PC-3 (cell line): Measurements from ENCODE around the gene SLAMF7. TPM values are rescaled to one million over a fixed set of nuclear protein-coding genes. Genes with fewer than 3 reads are reported as not detected.
"Not testable (repeated sequence)": the region's sequence is repeated elsewhere in the genome, so short reads cannot be mapped to it uniquely, and the experiment has no call there.

Experiments used
- ATAC-seq: fragments of 200-7000 bp; cut with Tn5 transposase; 2 replicates; pipeline ENCODE4 v1.9.1; 2020; ENCODE audit warnings: mild to moderate bottlenecking, moderate library complexity
- BruUV-seq: library from RNA; stranded (reverse); fragments of 400-500 nt; replicated peaks from 2 replicates; lab custom pipeline; 2021; lab: Mats Ljungman, UMichigan
- CTCF ChIA-PET: fragments of 300-600 bp; sonication (Branson Sonifier 250); formaldehyde crosslinking; loops from one replicate; lab custom pipeline; 2022; ENCODE audit warnings: antibody characterized with exemption; lab: Charles Lee
- POLR2A ChIA-PET: fragments of 300-600 bp; sonication (Branson Sonifier 250); formaldehyde crosslinking; loops from one replicate; lab custom pipeline; 2022; ENCODE audit warnings: antibody characterized with exemption; ENCODE audit not compliant: unreplicated experiment; lab: Charles Lee
- DNase-seq: peaks from one replicate; pipeline ENCODE4 v3.0.0-alpha.2; 2015
- H2AFZ ChIP-seq: fragments of 300-600 bp; sonication (generic); 2 replicates; pipeline ENCODE4 v1.6.0; 2016; ENCODE audit warnings: antibody characterized with exemption, low read length
- H3F3A ChIP-seq: fragments of 300-600 bp; sonication (generic); one replicate; pipeline ENCODE4 v1.6.0; 2017; ENCODE audit warnings: antibody characterized with exemption, low read length, control low read depth, mild to moderate bottlenecking; ENCODE audit not compliant: unreplicated experiment
- H3K27ac ChIP-seq: fragments of 300-600 bp; sonication (generic); 2 replicates; pipeline ENCODE4 v1.5.1; 2016; ENCODE audit warnings: mild to moderate bottlenecking, low read length
- H3K27me3 ChIP-seq: fragments of 300-600 bp; sonication (generic); 2 replicates; pipeline ENCODE4 v1.6.1; 2016; ENCODE audit warnings: low read length, mixed read lengths
- H3K36me3 ChIP-seq: fragments of 300-600 bp; sonication (generic); 2 replicates; pipeline ENCODE4 v1.6.1; 2016; ENCODE audit warnings: low read depth, mixed run types, low read length, mixed read lengths
- H3K4me1 ChIP-seq: fragments of 300-600 bp; sonication (generic); 2 replicates; pipeline ENCODE4 v1.5.1; 2016; ENCODE audit warnings: low read length; ENCODE audit not compliant: insufficient read depth
- H3K4me2 ChIP-seq: fragments of 300-600 bp; sonication (generic); 2 replicates; pipeline ENCODE4 v1.6.0; 2016; ENCODE audit warnings: low read length
- H3K4me3 ChIP-seq: fragments of 300-600 bp; sonication (generic); 2 replicates; pipeline ENCODE4 v1.5.1; 2016; ENCODE audit warnings: mild to moderate bottlenecking, low read length, mixed read lengths
- H3K79me2 ChIP-seq: fragments of 300-600 bp; sonication (generic); 2 replicates; pipeline ENCODE4 v1.6.1; 2017; ENCODE audit warnings: low read length, mixed read lengths
- H3K9ac ChIP-seq: fragments of 300-600 bp; sonication (generic); 2 replicates; pipeline ENCODE4 v1.6.0; 2016; ENCODE audit warnings: mild to moderate bottlenecking, low read length
- H3K9me2 ChIP-seq: fragments of 300-600 bp; sonication (generic); replicated peaks from 2 replicates; pipeline ENCODE4 v1.6.1; 2016; ENCODE audit warnings: mixed run types, low read length, mixed read lengths
- H3K9me3 ChIP-seq: fragments of 300-600 bp; sonication (generic); 2 replicates; pipeline ENCODE4 v1.6.1; 2016; ENCODE audit warnings: low read length, mixed read lengths
- H4K20me1 ChIP-seq: fragments of 300-600 bp; sonication (generic); 2 replicates; pipeline ENCODE4 v1.6.1; 2016; ENCODE audit warnings: low read length, mixed read lengths
- CTCF ChIP-seq: fragments of 300-600 bp; sonication (generic); conservative IDR thresholded peaks from 2 replicates; pipeline ENCODE4 v1.5.1; 2017; ENCODE audit warnings: antibody characterized with exemption, low read depth, mild to moderate bottlenecking, low read length
- EZH2 ChIP-seq: fragments of 300-600 bp; sonication (generic); IDR thresholded peaks from one replicate; pipeline ENCODE4 v1.6.1; 2017; ENCODE audit warnings: antibody characterized with exemption, mild to moderate bottlenecking, low read length; ENCODE audit not compliant: unreplicated experiment
- EZH2phosphoT487 ChIP-seq: fragments of 300-600 bp; sonication (generic); IDR thresholded peaks from 2 replicates; pipeline ENCODE4 v1.6.1; 2018; ENCODE audit warnings: mild to moderate bottlenecking, antibody characterized with exemption, low read length, borderline replicate concordance
- intact Hi-C: fragments of 100-400 bp; cut with micrococcal nuclease; formaldehyde crosslinking; loops from 2 replicates; pipeline ENCODE4 v1.9.0; 2023
- total RNA-seq: library from RNA; depleted of rRNA; stranded (reverse); fragments of >200 nt; gene quantifications from 2 replicates; pipeline ENCODE4 v1.2.3, GENCODE V29; 2014

Gene SLAMF7
- total RNA-seq, 1 experiment from 2014 or later, result 0.15 TPM

GRCh38 chr1:160713161-160713560, 25.9 kb upstream of the SLAMF7 start:
- H3K27ac ChIP-seq, result no peak overlapping the region
- no peaks in the 10 kb centered on the region for H3K4me1 ChIP-seq
- no peak overlapping the region for H3K4me3 ChIP-seq
- CTCF ChIA-PET, result no interaction called here
- POLR2A ChIA-PET, result interaction anchor here (0.6 kb wide), 1 partner anchor 173 kb away, joined by 3 read pairs; no protein-coding TSS in a partner anchor
- no peaks in the 10 kb centered on the region for H3K79me2 ChIP-seq
- peaks cover 91% of the 10 kb centered on the region for H3K27me3 ChIP-seq
- intact Hi-C loops, result no loop called here
- no peaks in the 10 kb centered on the region for H3F3A ChIP-seq
- no peaks in the 10 kb centered on the region for H3K36me3 ChIP-seq
- ATAC-seq (no peak), DNase-seq (no peak)
- BruUV-seq, result no TSS peak
- H3K9me2 ChIP-seq, result no peaks in the 10 kb centered on the region
- TF ChIP-seq CTCF (no peak), EZH2 (no peak), EZH2phosphoT487 (no peak)
- no peaks in the 10 kb centered on the region for H4K20me1 ChIP-seq
- no peak overlapping the region for H3K9ac ChIP-seq
- H3K4me2 ChIP-seq, result no peak overlapping the region
- no peak overlapping the region for H2AFZ ChIP-seq
- H3K9me3 ChIP-seq, result no peaks in the 10 kb centered on the region

- H3K9me2 ChIP-seq, H3K27ac ChIP-seq, H3K9ac ChIP-seq, H3K9me3 ChIP-seq, BruUV-seq, POLR2A ChIA-PET, intact Hi-C loops, H3K4me2 ChIP-seq, H2AFZ ChIP-seq, ATAC-seq, H3F3A ChIP-seq, H3K36me3 ChIP-seq, CTCF ChIA-PET, H3K79me2 ChIP-seq, H3K4me3 ChIP-seq, H3K4me1 ChIP-seq, H4K20me1 ChIP-seq, DNase-seq: not testable (repeated sequence)
- H3K27me3 ChIP-seq, result peaks cover 87% of the 10 kb centered on the region
These were observed 24.9 kb upstream of the SLAMF7 start for GRCh38 chr1:160714034-160714648.

DNA sequence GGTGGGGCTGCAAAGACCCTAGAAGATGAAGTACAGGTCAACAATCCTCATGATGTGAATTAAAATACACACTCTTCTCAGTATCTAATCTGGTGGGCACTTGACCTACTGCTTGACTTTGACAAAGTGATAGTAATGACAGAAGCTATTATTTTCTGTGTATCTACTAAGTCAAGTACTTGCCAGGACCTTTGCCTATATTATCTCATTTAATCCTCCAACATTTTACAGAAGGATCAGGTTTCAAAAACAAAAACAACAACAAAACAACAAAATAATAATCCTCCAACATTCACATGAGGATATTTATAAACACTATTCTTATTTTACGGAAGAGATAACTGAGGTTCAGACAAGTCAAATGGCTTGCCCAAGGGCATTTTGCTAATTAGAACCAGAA, 23.0 kb upstream of the SLAMF7 start:
- Histone ChIP-seq H2AFZ (no peak overlapping the region), H3K4me1 (no peaks in the 10 kb centered on the region), H3K9me3 (no peaks in the 10 kb centered on the region), H3K9me2 (no peaks in the 10 kb centered on the region), H4K20me1 (no peaks in the 10 kb centered on the region), H3F3A (no peaks in the 10 kb centered on the region), H3K79me2 (no peaks in the 10 kb centered on the region), H3K36me3 (no peaks in the 10 kb centered on the region), H3K9ac (no peak overlapping the region), H3K27ac (no peak overlapping the region), H3K4me2 (no peak overlapping the region), H3K4me3 (no peak overlapping the region), H3K27me3 (peaks cover 78% of the 10 kb centered on the region)
- ATAC-seq, result no peak
- no peak for DNase-seq
- TF ChIP-seq EZH2phosphoT487 (no peak), EZH2 (no peak), CTCF (no peak)
- no TSS peak for BruUV-seq
- ChIA-PET POLR2A (no interaction called here), CTCF (no interaction called here)
- intact Hi-C loops, result no loop called here
